HepG2 (cell line): Measurements from ENCODE around the gene MED25. TPM values are rescaled to one million over a fixed set of nuclear protein-coding genes. Genes with fewer than 3 reads are reported as not detected.

ENCODE experiments used
- ATRX ChIP-seq: sonication (generic); formaldehyde crosslinking; IDR thresholded peaks from 2 replicates; pipeline ENCODE4 v1.4.0; 2020; ENCODE audit warnings: missing genetic modification reagents, borderline replicate concordance
- CSRNP2 ChIP-seq: sonication (generic); formaldehyde crosslinking; conservative IDR thresholded peaks from 2 replicates; pipeline ENCODE4 v1.8.0; 2022; ENCODE audit warnings: low read depth, missing genetic modification reagents
- ERF ChIP-seq: IDR thresholded peaks from 2 replicates; pipeline ENCODE4 v1.6.1; 2018; ENCODE audit warnings: missing biosample characterization, missing genetic modification reagents
- GABPB1 ChIP-seq: IDR thresholded peaks from 2 replicates; pipeline ENCODE4 v1.6.1; 2016; ENCODE audit warnings: mild to moderate bottlenecking, missing genetic modification reagents, moderate library complexity, missing compliant biosample characterization
- GRHL1 ChIP-seq: sonication (generic); formaldehyde crosslinking; conservative IDR thresholded peaks from 2 replicates; pipeline ENCODE4 v1.8.0; 2022; ENCODE audit warnings: missing genetic modification reagents
- NCOA5 ChIP-seq: sonication (generic); formaldehyde crosslinking; IDR thresholded peaks from 2 replicates; pipeline ENCODE4 v1.4.0; 2020; ENCODE audit warnings: missing genetic modification reagents
- ZBTB7A ChIP-seq: sonication (generic); formaldehyde crosslinking; IDR thresholded peaks from 2 replicates; pipeline ENCODE4 v1.8.0; 2022; ENCODE audit warnings: mild to moderate bottlenecking, missing genetic modification reagents
- ZFP37 ChIP-seq: sonication (generic); formaldehyde crosslinking; IDR thresholded peaks from 2 replicates; pipeline ENCODE4 v1.4.0; 2020; ENCODE audit warnings: missing genetic modification reagents, borderline replicate concordance
- ZMYM2 ChIP-seq: sonication (generic); formaldehyde crosslinking; IDR thresholded peaks from 2 replicates; pipeline ENCODE4 v1.8.0; 2022; ENCODE audit warnings: mild to moderate bottlenecking, missing genetic modification reagents
- ZMYM4 ChIP-seq: sonication (generic); formaldehyde crosslinking; IDR thresholded peaks from 2 replicates; pipeline ENCODE4 v1.8.1; 2023; ENCODE audit warnings: mild to moderate bottlenecking, missing genetic modification reagents
- ZNF24 ChIP-seq: fragments of 450-650 bp; IDR thresholded peaks from 2 replicates; pipeline ENCODE4 v1.6.1; 2017; ENCODE audit warnings: antibody characterized with exemption, mild to moderate bottlenecking
- ZNF253 ChIP-seq: sonication (generic); formaldehyde crosslinking; IDR thresholded peaks from 2 replicates; pipeline ENCODE4 v1.8.0; 2022; ENCODE audit warnings: mild to moderate bottlenecking, missing genetic modification reagents, borderline replicate concordance
- ZNF530 ChIP-seq: sonication (generic); formaldehyde crosslinking; IDR thresholded peaks from 2 replicates; pipeline ENCODE4 v1.5.0; 2020; ENCODE audit warnings: low read depth, mild to moderate bottlenecking, missing genetic modification reagents
- ZNF550 ChIP-seq: sonication (generic); formaldehyde crosslinking; IDR thresholded peaks from 2 replicates; pipeline ENCODE4 v1.4.0; 2020; ENCODE audit warnings: mild to moderate bottlenecking, missing genetic modification reagents, borderline replicate concordance
- polyA plus RNA-seq, 8 experiments: library from polyadenylated mRNA; depleted of rRNA in 3 of 8; stranded (reverse) in 7 of 8; unstranded in 1 of 8; fragments of >200 nt; fragmentation: Illumina TruSeq in 4 of 8; extraction: Trizol in 4 of 8; gene quantifications; 2 replicates each; pipeline versions ENCODE4 v1.2.1 to v1.2.3, GENCODE V29; 2011 to 2016; ENCODE audit warnings: low read depth in 4 of 8, missing spikeins in 1 of 8, mixed read lengths in 1 of 8; ENCODE audit not compliant: insufficient read depth in 1 of 8
- total RNA-seq, 5 experiments: library from RNA; depleted of rRNA; stranded (reverse); fragments of >200 nt; fragmentation: Illumina TruSeq; extraction: Trizol; gene quantifications; 2 replicates each; pipeline ENCODE4 v1.2.3, GENCODE V29; 2016; ENCODE audit warnings: low read depth in 1 of 5
- TF ChIP-seq, protein P1 (sequence below): IDR thresholded peaks from 2 replicates; pipeline ENCODE4 v1.6.1; 2012; ENCODE audit warnings: low read depth, low read length, improper control_type of control experiment
- TF ChIP-seq, protein P2 (sequence below): sonication (generic); formaldehyde crosslinking; IDR thresholded peaks from 2 replicates; pipeline ENCODE4 v1.5.0; 2020; ENCODE audit warnings: missing genetic modification reagents
- TF ChIP-seq, protein P3 (sequence below): sonication (generic); formaldehyde crosslinking; IDR thresholded peaks from 2 replicates; pipeline ENCODE4 v1.8.0; 2022; ENCODE audit warnings: low read depth, missing genetic modification reagents
- TF ChIP-seq, protein P4 (sequence below): sonication (generic); formaldehyde crosslinking; IDR thresholded peaks from 2 replicates; pipeline ENCODE4 v1.5.0; 2020; ENCODE audit warnings: mild to moderate bottlenecking, missing genetic modification reagents

Gene MED25
- total and polyA plus RNA-seq, 2 of the 13 experiments (the other 11 are each of a cell fraction or from before 2014, with no cell fraction given): 11.1 to 15.1 TPM

DNA sequence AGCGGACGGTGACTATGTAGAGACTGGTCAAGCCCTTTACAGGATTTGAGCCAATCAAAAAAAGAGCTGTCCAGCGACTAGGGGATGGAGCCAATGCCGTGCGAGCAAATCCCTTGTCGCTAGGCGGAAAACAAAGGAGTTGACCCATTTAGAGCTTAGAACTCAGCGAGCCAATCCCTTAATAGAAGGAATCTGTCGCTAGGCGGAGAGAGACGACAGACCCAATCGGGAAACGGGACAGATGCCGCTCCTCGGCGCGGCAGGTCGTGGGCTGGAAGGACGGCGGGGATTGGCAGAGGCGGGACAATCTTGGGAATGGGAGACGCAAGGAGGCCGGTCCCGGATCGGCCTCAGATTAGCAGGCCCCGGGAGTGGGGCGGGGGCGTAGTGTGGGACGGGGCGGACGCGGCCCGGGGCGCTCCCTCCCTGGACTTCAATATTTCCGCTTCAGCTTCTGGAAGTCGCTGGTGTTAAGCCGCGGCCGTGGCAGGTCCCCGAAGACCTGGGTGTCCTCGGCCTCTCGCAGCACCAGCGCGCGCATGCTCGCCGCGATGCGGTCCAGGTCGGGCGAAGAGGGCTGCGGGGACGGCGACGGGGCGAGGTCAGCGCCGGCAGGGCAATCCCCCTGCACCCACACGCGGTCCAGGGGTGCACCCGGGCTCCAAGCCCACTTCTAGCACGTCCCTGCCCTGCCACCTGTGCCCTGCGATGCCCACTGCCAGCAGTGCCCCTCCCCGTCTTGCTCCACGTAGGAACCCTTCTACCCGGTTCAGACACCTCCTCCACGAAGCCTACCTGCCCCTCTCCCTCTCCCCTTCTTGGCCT is 51.6 kb downstream of the MED25 start (continued):
- TF ChIP-seq, protein P1, sequence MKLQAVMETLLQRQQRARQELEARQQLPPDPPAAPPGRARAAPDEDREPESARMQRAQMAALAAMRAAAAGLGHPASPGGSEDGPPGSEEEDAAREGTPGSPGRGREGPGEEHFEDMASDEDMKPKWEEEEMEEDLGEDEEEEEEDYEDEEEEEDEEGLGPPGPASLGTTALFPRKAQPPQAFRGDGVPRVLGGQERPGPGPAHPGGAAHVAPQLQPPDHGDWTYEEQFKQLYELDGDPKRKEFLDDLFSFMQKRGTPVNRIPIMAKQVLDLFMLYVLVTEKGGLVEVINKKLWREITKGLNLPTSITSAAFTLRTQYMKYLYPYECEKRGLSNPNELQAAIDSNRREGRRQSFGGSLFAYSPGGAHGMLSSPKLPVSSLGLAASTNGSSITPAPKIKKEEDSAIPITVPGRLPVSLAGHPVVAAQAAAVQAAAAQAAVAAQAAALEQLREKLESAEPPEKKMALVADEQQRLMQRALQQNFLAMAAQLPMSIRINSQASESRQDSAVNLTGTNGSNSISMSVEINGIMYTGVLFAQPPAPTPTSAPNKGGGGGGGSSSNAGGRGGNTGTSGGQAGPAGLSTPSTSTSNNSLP: no peak; the same call in 1 of the 2 replicates
- TF ChIP-seq CSRNP2 (CRISPR knock-in tag) (no peak), ATRX (CRISPR knock-in tag) (no peak), ZBTB7A (peak; percentile 65), GABPB1 (CRISPR knock-in tag) (peak; percentile 75), GRHL1 (CRISPR knock-in tag) (no peak), ZNF550 (CRISPR knock-in tag) (no peak), ZNF253 (CRISPR knock-in tag) (no peak; the same call in 1 of the 2 replicates), ZMYM4 (CRISPR knock-in tag) (peak; percentile 39; the same call in 1 of the 2 replicates), NCOA5 (CRISPR knock-in tag) (no peak), ZNF24 (no peak), ZNF530 (CRISPR knock-in tag) (no peak), ERF (CRISPR knock-in tag) (peak; percentile 20; the same call in 1 of the 2 replicates), ZFP37 (CRISPR knock-in tag) (no peak), ZMYM2 (no peak)
- TF ChIP-seq, protein P2, sequence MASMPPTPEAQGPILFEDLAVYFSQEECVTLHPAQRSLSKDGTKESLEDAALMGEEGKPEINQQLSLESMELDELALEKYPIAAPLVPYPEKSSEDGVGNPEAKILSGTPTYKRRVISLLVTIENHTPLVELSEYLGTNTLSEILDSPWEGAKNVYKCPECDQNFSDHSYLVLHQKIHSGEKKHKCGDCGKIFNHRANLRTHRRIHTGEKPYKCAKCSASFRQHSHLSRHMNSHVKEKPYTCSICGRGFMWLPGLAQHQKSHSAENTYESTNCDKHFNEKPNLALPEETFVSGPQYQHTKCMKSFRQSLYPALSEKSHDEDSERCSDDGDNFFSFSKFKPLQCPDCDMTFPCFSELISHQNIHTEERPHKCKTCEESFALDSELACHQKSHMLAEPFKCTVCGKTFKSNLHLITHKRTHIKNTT: no peak
- TF ChIP-seq, protein P3, sequence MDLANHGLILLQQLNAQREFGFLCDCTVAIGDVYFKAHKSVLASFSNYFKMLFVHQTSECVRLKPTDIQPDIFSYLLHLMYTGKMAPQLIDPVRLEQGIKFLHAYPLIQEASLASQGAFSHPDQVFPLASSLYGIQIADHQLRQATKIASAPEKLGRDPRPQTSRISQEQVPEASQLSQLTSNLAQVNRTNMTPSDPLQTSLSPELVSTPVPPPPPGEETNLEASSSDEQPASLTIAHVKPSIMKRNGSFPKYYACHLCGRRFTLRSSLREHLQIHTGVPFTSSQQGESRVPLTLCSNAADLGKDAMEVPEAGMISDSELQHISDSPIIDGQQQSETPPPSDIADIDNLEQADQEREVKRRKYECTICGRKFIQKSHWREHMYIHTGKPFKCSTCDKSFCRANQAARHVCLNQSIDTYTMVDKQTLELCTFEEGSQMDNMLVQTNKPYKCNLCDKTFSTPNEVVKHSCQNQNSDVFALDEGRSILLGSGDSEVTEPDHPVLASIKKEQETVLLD (CRISPR knock-in tag): no peak
- TF ChIP-seq, protein P4, sequence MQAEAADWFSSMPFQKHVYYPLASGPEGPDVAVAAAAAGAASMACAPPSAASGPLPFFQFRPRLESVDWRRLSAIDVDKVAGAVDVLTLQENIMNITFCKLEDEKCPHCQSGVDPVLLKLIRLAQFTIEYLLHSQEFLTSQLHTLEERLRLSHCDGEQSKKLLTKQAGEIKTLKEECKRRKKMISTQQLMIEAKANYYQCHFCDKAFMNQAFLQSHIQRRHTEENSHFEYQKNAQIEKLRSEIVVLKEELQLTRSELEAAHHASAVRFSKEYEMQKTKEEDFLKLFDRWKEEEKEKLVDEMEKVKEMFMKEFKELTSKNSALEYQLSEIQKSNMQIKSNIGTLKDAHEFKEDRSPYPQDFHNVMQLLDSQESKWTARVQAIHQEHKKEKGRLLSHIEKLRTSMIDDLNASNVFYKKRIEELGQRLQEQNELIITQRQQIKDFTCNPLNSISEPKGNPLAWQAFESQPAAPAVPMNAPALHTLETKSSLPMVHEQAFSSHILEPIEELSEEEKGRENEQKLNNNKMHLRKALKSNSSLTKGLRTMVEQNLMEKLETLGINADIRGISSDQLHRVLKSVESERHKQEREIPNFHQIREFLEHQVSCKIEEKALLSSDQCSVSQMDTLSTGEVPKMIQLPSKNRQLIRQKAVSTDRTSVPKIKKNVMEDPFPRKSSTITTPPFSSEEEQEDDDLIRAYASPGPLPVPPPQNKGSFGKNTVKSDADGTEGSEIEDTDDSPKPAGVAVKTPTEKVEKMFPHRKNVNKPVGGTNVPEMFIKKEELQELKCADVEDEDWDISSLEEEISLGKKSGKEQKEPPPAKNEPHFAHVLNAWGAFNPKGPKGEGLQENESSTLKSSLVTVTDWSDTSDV (CRISPR knock-in tag): no peak; the same call in 1 of the 2 replicates
